Measurements from ENCODE around the gene CDK15. TPM values are rescaled to one million over a fixed set of nuclear protein-coding genes. Genes with fewer than 3 reads are reported as not detected.
"Not testable (repeated sequence)": the region's sequence is repeated elsewhere in the genome, so short reads cannot be mapped to it uniquely, and the experiment has no call there.

Gene CDK15
- total RNA-seq, 4 donors from 2014 or later, result 0.75 to 3.6 (median 1.2) TPM

GRCh38 chr2:201796478-201796865, 9.9 kb upstream of the CDK15 start:
- no peak for ATAC-seq (ENCODE audit: low FRiP score)
- TF ChIP-seq, protein P1, sequence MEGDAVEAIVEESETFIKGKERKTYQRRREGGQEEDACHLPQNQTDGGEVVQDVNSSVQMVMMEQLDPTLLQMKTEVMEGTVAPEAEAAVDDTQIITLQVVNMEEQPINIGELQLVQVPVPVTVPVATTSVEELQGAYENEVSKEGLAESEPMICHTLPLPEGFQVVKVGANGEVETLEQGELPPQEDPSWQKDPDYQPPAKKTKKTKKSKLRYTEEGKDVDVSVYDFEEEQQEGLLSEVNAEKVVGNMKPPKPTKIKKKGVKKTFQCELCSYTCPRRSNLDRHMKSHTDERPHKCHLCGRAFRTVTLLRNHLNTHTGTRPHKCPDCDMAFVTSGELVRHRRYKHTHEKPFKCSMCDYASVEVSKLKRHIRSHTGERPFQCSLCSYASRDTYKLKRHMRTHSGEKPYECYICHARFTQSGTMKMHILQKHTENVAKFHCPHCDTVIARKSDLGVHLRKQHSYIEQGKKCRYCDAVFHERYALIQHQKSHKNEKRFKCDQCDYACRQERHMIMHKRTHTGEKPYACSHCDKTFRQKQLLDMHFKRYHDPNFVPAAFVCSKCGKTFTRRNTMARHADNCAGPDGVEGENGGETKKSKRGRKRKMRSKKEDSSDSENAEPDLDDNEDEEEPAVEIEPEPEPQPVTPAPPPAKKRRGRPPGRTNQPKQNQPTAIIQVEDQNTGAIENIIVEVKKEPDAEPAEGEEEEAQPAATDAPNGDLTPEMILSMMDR (IDR thresholded peaks at IDR 0.05), result no peak
- DNase-seq (ENCODE audit: low spot score), result no peak

DNA sequence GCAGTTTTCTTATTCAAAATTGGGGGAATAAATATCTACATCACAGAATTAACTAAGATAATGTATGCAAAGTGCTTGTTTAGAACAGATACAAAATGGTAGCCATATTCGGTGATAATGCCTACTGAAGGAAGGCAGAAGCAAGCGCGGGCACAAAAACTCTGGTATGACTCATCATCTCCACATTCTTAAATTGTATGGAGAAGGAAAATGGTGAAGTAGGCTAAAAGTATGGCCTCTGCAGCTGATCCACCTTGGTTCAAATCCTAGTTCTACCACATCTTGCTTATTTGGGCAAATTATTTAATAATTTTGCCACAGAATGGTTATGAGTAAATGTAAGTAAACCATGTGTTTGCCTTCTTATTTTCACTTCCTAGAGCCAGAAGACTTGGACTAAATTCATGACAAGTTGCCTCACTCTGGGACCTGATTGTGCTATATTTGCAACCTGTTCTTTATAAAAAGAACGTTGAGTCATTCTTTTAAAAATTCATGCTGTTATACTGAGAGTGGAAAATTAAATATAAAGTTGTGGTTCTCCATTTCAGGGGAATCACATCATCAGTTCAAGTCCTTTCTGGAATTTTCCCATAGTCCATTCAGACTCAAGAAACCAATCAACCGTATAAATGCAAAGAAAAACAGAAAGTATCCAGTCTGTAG, 9.0 kb upstream of the CDK15 start:
- no peak for DNase-seq (ENCODE audit: low spot score)
- TF ChIP-seq, protein P1 (IDR thresholded peaks at IDR 0.05), result no peak
- ATAC-seq (ENCODE audit: low FRiP score), result no peak

DNA sequence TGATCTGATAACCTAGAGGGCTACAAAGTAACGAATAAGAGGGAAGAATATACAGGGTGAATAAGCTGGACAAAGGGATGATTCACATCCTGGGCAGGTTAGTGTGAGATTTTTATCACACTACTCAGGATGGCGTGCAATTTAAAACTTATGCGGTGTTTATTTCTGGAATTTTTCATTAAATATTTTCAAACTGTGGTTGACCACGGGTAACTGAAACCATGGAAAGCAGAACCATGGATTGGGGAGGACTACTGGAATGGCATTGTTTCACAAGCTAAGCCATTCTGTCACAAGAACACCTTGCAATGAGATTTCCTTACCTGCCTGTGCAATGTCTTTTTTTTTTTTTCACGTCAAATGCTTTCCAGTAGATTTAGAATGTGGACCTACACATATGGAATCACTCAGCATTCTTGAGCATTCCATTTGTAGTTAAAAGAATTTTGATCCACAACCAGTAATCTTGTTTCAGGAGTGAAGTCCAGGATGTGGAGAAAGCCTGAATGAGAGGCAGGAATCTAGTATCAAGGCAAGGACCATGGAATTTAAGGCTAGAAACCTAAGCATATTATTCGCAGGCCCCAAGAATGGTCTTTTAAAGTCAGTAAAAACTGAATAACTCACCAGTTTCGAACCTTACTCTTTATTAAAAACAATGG, 8.0 kb upstream of the CDK15 start:
- no peak for DNase-seq (ENCODE audit: low spot score)
- no peak for ATAC-seq (ENCODE audit: low FRiP score)
- TF ChIP-seq, protein P1 (IDR thresholded peaks at IDR 0.05), result no peak

DNA sequence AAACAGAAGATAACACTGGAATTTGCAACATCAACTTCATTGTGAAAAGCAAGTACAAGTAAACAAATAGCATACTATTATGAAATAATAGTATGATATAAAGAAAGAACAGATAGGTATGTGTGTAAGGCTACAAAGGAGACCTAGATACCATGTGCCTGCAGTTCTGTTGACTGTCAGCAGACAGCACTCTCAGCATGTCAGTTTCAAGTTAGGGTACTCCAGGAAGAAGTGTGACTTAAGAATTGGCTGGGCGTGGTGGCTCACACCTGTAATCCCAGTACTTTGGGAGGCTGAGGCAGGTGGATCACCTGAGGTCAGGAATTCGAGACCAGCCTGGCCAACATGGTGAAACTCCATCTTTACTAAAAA, 7.4 kb upstream of the CDK15 start:
- not testable (repeated sequence) for ATAC-seq (ENCODE audit: low FRiP score); DNase-seq (ENCODE audit: low spot score)

- TF ChIP-seq, protein P1 (IDR thresholded peaks at IDR 0.05), result no peak
- DNase-seq (ENCODE audit: low spot score) (no peak), ATAC-seq (ENCODE audit: low FRiP score) (peak; percentile 32)
Observed at GRCh38 chr2:201807452-201807999, 1.2 kb downstream of the CDK15 start.

DNA sequence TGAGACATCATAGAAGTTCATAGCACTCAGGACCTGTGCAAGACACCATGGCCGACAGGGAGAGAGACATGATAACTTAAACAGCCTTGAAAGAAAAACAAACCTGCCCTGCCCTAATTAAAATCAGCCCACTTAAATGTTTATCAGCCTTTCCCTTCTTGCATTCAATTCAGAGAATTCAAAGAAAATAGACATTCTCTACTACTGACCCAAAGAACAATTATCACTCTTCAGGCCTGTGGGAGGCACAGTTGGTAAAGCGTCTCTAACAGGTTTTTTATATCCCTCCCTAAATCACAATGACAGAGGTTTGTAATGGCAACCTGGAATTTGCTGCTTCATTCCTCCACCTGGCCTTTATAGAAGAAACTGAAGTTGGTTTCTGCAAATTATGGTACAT, 1.7 kb downstream of the CDK15 start:
- DNase-seq (ENCODE audit: low spot score), result no peak
- no peak for ATAC-seq (ENCODE audit: low FRiP score)
- TF ChIP-seq, protein P1 (IDR thresholded peaks at IDR 0.05), result no peak

DNA sequence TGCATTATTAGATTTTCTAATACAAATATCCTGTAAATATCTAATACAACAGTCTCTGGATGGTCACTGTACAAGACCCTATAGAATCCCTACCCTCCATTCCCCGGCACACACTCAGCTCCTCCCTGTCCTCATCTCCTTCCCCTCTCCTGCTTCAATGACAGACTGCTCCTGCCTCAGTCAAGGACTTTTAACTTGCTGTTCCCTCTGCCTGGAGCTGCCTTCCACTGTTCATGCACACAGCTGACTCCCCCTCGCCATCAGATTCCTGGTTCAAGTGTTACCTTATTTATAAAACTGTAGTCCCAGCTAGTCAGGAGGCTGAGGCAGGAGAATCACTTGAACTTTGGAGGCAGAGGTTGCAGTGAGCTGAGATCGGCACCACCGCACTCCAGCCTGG, 3.3 kb downstream of the CDK15 start:
- no peak for ATAC-seq (ENCODE audit: low FRiP score)
- TF ChIP-seq, protein P1 (IDR thresholded peaks at IDR 0.05), result no peak
- DNase-seq (ENCODE audit: low spot score), result no peak

- not testable (repeated sequence) for DNase-seq (ENCODE audit: low spot score); ATAC-seq (ENCODE audit: low FRiP score)
Observed at GRCh38 chr2:201810604-201811003, 4.3 kb downstream of the CDK15 start.

Data from omental fat pad (tissue), 4 donors.